Stimulated activated CD4-positive, alpha-beta T cell treated with anti-CD3 and anti-CD28 coated beads, Interleukin-4, amount 100 ng/mL, for 1 hour (primary cell): ENCODE measurements around the gene NCOA7.

Experiments
- DNase-seq: peaks from one replicate; pipeline ENCODE4 v3.0.0-alpha.2; 2020

The NCOA7 gene

DNA sequence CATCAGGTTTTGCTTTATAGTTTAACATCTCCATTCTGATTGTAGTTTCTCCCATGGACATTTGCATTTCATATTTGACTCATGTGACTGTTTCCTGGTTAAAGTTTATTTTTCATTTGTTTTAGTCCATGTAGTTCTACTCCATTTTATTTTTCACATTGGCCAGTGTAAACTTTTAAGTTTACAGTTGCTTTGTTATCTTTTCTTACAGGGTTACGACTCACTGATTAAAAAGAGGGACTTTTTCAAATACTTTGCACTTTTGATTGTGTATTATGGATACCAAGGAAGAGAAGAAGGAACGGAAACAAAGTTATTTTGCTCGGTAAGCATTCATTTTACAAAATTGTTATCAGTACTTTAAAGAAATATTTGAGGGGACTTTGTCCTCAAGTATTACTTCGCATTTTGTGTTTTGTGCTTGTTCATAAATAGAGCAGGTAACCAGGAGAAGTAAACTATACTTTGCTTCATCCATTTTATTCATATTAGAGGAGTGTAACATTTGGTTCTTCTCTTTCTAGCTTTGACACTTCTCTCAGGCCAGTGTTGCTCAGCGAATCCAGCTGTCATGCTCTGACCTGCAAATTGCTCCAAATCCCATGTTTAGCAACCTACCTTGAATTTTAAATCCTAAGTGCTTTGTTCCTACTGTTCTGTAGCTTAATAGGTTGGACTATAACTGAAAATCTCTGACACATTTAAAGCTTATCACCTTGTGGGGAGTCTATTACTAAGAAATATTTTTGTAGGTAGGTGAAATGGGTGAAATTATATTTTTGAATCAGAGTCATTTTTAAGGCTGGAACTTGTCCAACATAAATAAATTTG, 24.5 kb downstream of the NCOA7 start:
- no peak for DNase-seq

DNA sequence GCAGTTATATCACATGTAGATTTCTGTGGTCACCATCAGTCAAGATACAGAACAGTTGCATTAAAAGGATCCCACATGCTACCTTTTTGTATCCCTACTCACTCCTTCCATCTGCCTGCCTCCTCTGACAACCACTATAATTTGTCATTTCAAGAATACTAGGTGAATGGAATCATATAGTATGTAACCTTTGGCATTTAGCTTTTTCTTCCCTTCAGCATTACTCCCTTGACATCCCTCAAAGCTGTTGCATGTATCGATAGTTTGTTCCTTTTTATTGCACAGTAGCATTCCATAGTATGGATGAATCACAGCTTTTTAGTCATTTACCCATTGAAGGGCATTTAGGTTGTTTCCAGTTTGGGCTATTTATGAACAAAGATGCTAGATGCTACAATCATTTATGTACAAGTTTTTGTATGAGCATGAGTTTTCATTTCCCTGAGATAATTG, 26.1 kb downstream of the NCOA7 start:
- DNase-seq, result no peak

DNA sequence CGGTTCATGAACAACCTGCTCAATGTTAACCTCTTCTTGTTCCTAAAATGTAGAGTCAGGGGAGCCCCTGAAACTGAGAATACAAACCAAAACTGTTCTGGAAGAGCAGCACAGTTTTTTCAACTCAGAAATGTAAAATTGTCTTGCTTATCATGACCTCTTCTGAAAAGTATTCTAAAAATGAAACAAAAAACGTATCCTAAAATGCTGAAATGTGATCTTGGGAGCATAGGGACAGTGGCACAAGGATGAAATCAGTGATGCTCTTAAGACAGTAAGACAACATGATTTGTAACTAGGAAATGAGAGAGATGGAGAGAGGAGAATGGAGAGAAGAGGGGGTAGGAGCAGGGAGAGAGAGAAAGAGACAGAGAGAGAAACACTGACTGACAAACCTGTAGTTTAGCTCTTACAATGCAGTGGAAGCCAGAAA, 27.5 kb downstream of the NCOA7 start:
- no peak for DNase-seq

DNA sequence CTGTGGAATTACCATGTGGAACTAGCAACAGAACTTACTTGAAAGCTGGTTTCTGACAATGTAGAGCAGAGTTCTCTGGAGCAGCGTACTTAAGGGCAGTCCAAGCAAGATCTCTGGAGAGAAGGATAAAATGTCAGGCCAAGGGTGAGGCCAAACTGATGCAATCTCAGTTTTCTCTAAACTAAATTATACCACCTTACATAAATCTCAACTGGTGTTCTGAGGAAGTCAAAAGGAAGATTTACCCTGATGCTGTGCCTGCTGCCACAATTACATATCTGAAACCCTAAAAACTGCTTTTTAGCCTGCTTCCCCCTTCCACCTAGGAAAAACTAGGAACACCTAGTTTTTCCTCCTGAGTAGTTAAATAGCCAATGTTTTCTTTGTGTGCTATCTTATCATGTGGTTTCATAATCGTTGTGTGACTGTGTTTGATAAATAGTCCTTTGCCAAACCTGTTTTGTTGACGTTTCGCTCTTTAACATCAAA, 28.1 kb downstream of the NCOA7 start:
- DNase-seq, result no peak

DNA sequence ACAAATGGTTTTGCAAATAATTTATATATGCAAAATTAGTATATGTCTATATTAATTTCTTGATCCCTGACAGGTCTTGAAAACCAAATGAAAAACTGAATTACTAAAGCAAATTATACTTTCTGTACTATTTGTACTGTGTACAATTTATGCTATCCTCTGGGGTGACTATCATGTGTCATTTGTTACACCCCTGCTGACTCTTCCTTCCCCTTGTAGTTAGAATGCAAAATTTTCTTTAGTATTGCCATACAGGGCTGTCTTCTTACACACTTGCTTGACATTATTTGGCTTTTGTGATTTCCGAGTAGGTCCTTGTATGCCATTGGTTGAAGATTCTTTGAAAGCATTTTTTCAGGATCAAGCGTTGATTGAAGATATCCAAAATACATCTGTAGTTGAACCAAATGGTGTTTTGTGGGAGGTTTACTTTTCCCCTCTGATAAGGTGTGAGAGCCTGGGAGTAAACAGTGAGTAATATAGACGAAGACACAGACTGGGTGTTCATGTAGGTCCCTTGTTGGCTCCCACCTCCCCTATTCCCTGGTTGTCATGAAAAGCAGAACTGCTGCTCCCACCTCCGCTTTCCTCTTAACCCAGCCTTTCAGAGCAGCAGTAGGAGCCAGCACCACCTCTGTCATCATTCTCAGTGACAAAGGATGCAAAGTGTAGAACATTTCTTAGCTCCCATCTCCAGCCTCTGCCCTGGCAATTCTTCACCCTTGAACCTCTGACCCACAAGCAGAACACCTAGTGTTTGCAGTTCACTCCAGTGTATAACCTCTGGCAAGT, 29.0 kb downstream of the NCOA7 start:
- no peak for DNase-seq

DNA sequence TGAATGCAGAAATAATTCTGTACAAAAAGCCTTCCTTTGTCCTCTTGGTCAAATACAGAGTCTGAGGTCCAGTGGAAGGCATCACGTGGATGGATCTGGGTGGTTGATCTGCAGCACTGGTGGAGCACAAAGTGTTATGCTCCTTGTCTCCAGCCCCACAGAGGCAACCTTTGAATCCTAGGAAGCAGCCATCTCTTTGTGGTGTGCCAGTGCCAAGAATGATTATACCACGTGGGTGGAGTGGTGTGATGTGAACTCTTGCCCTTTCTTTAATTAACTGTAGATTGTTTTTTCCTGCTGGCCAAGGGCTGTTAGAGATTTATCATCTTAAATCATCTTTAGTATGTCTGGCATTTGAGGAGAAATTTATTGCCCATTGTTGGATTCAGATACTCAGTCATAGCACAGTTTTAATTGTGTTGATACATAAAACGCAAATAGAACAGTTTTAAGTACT, 31.1 kb downstream of the NCOA7 start:
- no peak for DNase-seq

DNA sequence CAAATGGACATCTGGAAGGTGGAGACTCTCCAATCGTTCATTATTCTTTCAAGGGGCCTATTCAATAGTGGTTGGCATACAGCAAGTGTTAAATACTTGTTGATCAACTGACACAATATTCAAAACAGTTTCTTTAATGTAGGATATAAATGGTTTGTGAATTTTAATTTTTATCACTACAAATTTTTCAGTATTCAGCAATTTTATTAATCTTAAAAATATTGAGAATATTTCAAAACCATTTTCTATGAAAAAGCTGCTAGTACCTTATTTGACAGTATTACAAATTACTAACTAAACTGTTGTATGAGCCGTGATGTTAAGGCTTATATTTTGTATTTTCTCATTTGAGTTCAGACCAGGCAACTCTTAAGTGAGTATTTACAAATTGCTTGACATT, 32.4 kb downstream of the NCOA7 start:
- DNase-seq, result no peak

DNA sequence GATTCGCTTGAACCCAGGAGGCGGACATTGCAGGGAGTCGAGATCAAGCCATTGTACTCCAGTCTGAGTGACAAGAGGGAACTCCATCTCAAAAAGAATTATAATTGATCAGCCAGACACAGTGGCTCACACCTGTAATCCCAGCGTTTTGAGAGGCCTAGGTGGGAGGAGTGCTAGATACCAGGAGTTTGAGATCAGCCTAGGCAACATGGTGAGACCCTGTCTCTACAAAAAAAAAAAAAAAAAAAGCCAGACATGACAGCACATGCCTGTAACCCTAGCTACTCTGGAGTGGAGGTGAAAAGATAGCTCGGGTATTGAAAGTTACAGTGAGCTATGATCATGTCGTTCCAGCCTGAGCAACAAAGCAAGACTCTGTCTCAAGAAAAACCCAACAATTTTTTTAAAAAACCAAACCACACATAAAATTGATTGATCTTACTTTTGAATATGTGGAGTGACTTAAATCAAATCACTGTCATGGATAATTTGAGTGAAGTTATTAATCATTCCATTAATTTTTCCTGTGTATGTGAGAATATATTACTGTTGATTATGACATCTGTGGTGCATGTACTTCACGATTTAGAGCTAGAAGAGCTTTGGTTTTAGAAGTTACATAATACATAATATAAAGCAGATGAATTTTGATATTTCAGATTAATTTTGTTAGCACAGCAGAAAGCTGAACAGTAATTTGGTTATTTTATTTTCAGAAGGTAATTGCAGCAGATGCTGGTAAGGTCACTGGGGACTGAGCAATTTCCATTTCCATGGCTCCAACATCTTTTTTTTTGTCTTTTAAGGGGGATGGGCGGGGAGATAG, 34.4 kb downstream of the NCOA7 start:
- no peak for DNase-seq

DNA sequence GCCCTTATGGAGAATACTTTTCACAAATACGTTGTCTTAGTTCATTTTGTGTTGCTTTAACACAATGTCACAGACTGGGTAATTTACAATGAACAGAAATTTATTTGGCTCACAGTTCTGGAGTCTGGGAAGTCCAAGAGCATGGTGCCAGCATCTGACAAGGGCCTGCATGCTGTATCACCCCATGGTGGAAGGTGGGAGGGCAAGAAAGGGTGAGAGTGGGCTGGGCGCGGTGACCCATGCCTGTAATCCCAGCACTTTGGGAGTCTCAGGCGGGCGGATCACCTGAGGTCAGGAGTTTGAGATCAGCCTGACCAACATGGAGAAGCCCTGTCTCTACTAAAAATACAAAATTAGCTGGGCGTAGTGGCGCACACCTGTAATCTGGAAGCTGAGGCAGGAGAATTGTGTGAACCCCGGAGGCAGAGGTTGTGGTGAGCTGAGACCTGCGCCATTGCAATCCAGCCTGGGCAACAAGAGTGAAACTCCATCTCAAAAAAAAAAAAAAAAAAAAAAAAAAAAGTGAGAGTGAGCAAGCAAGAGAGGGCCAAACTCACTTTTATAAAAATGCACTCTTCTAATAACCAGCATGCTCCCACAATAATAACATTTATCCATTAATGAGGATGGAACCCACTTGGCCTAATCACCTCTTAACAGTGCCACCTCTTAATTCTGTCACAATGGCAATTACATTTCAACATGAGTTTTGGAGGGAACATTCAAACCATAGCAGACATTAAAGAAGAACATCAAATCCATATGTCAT, 36.1 kb downstream of the NCOA7 start:
- no peak for DNase-seq

DNA sequence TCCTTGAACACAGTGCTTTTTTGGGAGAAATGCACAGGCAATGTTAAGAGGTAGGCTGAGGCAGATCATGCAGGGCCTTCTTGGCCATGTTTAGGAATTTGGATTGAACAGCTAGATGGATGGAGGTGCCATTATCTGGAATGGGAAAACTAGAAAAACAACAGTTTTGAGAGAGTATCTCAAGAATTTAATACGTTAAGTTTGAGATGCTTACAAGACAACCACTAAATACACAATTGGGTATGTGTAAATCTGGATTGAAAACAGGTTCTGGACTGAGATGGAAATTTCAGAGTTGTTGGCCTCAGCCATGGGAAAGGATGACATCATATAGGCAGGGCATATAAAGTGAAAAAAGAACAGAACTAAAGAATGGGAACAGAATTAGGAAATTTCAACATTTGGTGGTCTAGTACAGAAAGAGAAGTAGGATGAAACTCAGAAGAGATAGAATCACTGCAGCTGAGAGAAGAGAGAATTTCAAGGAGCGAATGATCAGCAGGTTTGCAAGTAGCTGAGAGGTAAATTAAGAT, 37.1 kb downstream of the NCOA7 start:
- DNase-seq, result no peak

DNA sequence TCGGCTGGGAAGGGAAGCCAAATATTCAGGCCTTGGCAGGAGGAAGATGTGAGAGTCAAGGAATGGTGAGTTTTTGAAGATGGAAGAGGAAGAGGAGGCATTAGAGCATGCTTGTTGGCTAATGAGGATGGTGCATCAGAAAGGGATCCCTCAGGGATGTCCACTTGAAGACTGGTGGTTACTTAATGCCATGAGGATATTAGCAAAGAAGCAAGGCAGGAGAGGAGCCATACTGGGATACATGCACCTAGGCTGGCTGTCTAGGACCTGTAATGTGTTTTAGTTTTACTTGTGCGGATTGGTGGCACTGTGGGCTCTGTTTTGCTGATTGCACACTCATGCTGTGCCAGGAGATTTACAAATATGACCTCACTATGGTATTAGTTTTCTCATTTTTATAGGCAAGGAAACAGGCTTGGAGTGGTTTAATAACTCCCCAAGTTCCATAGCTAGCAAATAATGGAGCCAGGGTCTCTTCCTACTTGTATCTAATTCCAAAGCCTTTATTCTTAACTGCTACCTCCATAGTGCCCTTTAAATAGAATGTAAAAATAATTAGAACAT, 37.8 kb downstream of the NCOA7 start:
- no peak for DNase-seq

DNA sequence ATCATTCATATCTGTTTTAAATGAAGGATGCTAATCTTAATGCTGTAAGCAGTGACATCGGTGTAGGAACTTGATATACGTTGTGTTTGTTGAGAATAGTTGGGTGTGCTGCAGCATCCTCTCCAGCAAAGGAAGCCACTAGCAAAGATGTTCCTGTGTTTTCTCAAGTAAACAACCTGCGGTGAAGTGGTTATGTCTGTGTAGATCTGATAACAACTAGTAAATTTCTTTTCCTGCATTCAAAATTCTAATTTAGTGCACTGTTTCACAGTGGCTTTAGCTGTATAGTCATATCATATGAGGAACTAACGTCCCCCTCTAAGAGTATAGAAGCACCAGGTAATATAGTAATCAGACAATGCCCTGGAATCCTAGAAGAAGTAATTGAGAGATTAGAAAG, 38.7 kb downstream of the NCOA7 start:
- DNase-seq, result no peak

DNA sequence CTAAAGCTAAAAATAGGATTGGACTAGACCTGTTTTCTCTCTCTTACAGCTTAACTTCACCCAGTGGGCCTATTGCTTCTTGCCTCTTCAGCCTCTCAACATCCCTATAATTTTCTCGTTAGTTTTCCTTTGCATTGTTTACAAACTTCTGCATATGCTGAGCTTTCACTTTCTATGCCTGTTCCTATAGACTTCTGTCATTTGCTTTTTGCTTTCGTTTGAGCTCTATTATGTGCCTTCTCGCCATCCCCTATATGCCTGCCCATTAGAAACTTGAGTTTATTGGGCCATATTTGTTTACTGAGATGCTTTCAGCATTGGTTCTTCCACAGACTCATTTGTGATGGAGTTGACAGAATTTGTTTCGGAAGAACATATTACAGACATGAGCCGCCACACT, 40.9 kb downstream of the NCOA7 start:
- no peak for DNase-seq

DNA sequence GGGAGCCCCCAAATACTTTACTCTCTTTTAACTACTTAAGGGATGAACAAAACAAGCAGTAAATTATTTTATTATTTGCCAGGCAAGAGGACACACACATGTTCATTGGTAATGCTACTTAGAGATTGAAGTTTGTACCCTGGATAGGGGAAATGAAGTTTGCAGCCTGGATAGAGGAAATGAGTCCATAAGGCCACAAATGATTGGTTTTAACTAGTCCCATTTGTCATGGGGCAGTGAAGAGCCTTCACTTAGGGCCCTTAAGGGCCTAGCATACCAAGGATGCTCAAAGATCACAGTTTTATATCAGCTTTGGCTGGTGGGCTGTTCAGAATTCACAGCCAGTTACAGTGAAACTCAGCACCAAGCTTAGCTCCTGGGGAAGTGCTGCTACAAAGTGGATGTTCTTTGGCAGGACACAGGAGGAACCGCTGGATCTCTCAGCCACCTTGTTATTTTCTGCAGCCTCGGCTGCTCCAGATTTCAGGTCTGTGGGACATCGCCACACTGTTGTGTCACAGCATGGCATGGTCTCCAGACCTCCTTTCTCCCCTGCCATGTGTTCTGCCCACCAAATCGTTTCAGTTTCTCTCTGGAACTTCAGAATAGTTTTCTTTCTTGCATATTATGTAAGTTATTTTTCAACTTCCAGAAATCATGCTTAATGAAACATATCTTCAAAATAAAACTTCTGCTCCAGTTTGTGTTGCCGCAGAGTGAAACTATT, 41.8 kb downstream of the NCOA7 start:
- DNase-seq, result no peak

DNA sequence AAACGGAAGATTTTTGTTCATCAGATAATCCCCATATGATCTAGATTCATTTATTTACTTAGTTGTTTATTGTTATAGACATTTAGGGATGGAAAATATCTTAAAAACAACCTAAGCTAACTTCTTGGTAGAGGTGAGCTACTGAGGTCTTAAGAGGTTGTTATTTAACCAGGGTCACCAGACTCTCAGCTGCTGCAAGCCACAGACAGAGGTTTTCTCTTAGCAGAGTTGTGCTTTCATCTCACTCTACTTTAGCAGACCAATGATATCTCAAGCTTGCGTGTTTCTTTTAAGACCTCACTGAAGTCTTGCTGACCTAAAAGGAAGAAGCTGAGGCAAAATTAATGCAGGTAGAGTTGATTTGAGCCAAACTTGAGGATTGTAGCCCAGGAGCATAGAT, 43.6 kb downstream of the NCOA7 start:
- no peak for DNase-seq

DNA sequence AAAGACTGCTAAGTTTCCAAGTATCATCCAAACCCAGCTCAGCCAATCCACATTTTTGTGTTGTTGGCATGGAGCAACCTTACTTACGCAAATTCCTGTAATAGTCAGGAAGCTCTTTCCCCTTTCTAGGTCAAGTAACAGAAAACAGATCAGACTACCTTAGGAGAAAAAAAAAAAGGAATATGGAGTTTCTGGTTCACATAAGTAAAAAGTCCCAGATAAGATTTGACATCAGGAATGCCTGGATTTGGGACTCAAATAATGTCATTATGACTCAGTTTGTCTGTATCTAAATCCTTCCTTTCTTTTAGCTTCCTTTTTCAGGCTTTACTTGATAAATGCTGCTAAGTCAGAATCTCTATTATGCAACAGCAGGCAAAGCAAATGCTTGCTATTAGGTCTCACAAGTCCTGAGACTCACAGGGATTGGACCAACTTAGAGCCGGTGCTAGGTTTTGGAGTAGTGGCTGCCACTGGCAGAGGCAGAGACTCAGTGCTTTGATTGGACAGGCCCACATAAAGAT, 44.5 kb downstream of the NCOA7 start:
- DNase-seq, result no peak

DNA sequence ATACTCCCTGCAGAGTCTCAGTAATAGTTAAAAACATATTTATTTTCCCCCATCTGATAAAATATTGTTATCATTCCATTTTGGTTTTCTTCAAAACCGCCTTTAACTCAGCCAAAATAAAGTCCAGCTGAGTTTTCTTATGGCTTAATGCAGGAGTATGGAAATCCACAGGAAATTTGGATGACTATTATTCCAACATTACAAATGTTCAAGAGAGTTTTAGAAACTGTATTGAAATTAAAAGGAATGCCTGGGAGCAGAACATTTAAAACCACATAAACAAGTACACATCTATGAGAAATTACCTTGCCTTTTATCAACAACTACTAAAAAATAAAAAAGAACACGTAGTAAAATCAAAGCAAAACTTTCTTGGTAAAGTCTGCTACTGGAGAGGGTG, 45.7 kb downstream of the NCOA7 start:
- DNase-seq, result no peak

DNA sequence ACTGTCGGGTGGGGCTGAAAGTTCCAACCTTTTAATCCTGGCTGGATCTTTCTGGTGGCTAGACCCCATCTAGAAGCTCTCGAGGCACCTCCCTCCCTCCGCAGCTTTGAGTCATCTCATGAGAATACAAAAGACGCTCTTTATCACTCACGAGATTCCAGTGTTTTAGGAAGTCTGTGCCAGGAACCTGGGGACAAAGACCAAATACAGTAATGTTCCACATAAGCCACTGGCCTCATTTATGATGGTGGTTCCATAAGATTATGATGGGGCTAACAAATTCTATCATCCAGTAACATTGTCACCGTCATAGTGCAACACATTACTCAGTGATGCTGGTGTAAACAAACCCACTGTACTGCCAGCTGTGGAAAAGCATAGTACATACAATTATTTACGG, 48.7 kb downstream of the NCOA7 start:
- DNase-seq, result no peak

DNA sequence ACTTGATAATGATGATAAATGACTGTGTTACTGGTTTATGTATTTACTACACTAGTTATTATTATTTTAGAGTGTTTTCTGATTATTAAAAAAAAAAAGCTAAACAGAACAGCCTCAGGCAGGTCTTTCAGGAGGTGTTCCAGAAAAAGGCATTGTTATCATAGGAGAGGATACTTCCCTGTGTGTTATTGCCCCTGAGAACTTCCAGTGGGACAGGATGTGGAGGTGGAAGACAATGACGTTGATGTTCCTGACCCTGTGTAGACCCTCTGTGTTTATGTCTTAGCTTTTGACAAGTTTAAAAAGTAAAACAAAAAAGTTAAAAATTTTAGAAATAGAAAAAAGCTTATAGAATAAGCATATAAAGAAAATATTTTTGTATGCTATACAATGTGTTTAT, 49.1 kb downstream of the NCOA7 start:
- no peak for DNase-seq

DNA sequence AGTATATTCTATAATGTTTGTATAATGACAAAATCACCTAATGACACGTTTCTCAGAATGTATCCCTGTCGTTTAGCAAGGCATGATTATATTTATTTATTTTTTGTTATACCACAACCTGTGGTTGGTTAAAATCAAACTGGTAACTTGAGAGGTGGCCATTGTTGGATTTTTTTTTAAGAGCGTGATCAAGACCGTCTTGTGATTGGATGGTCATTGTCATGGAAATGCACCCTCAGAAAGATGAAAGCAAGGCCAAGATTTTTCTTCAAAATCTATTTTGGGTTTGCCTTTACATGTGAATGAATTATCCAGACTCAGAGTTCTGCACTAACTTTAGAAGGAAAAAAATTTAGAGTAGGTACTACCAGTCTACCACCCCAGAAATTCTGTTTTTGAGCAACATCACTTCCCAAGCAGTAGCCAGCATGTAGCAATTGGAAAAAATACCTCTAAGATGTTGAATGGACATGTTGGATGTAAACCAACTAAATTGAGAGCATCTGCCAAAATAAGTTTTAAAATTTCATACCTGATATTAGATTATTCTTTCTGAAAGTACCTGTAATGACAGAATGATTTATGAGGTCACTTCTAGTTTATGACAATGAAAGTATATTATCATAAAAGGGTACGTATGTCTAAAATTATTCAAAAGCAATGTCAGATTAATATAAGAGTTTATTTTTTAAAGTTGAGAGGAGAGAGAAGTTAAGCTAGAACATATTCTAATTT, 50.8 kb downstream of the NCOA7 start:
- no peak for DNase-seq
